Measurements from ENCODE around the gene CLCN3.
"Not testable (repeated sequence)": the region's sequence is repeated elsewhere in the genome, so short reads cannot be mapped to it uniquely, and the experiment has no call there.

Gene CLCN3

DNA sequence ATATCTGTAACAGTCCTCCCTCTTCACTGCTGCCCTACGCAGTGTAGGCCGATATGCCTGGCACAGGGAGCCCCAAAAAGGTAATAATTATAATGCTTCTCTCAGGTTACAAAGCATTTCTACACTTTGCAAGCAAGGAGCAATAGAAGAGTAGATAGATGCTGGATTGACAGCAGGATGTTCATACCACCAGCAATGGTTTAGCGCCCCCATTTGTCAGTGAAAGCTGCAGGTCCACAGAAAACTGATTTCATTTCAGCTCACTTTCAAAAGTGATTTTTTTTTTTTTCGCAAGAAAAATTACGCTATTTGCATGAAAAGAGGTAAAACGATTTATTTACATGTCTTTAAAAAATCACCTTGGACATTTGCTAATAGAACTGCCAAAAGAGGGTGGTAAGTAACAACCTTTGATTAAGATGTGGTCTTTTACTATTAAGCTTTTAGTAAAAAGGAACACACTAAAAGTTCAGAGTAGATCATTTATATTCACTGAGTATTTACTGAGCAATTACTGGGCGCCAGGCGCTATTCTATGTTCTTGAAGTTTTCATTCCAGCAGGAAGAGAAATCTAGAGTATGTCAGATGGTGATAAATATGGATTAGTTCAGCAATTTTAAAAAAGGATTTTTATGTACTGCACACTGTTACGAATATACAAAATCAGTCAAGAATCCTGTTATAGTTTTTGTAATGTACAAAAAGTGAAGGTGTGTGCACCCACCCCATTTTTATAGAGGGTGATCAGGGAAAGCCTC is 103.0 kb downstream of the CLCN3 start:
- no peaks in the 10 kb centered on the region for H3K9me3 ChIP-seq (replicated peaks in 1 of 11)
- TF ChIP-seq Cebpa-rat (IDR thresholded peaks at IDR 0.05), result no peak
- H4K20me1 ChIP-seq, result no peaks in the 10 kb centered on the region
- peaks cover 8 to 48% (median 25%) of the 10 kb centered on the region in 11 experiments; a peak in 18 of 22 replicates for H3K36me3 ChIP-seq
- H3K27ac ChIP-seq, result no peak overlapping the region
- no peaks in the 10 kb centered on the region for H3K27me3 ChIP-seq
- H3K4me2 ChIP-seq, result no peak overlapping the region
- H3K9ac ChIP-seq, result no peak overlapping the region
- H3K4me3 ChIP-seq, result no peak overlapping the region
- no peaks in the 10 kb centered on the region for H3K4me1 ChIP-seq

DNA sequence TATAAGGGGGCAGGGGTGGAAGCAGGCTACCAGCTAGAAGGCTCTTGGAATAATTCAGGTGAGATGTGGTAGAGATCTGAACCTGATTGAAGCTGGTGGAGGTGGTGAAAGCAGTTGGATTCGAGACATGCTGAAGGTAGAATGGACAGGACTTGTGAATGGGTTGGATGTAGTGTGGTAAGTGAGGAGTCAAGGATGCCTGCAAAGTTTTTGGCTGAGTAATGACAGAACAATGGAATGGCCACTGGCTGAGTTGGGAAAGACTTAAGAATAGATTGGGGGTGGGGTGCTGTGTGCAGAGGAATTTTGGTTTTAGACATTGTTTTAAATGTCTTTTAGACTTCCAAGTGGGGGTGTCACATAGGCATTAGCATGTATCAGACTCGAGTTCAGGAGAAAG is 103.9 kb downstream of the CLCN3 start:
- no peak overlapping the region for H3K4me2 ChIP-seq

DNA sequence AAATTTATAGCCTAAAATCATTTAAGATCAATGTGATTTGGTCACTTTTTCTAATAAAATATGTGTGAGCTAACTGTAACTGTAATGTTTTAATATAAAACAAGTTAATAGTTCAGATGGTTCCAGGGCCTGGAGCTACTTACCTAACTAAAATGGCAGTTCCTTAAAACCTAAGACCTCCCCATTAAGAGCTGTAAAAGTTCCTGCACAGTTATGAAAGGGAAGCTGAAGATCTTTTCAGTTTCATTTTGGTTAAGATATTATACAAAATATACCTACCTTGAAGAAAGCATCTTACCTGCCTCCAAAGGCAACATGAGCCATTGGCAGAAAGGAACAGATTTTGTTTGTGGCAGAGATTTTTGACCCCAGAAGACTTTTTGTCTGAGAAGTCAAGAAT is 107.2 kb downstream of the CLCN3 start:
- Histone ChIP-seq H3K27ac (no peak overlapping the region), H4K20me1 (peaks cover 0 to 3% (median 0%) of the 10 kb centered on the region in 11 experiments; a peak in 1 of 22 replicates), H3K9ac (no peak overlapping the region), H3K4me3 (no peak overlapping the region), H3K36me3 (peaks cover 16 to 66% (median 41%) of the 10 kb centered on the region in 11 experiments), H3K4me1 (no peaks in the 10 kb centered on the region), H3K27me3 (no peaks in the 10 kb centered on the region), H3K9me3 (replicated peaks in 1 of 11) (no peaks in the 10 kb centered on the region), H3K4me2 (no peak overlapping the region)
- no peak for TF ChIP-seq Cebpa-rat (IDR thresholded peaks at IDR 0.05)

More for the DNA sequence above, 103.9 kb downstream of the CLCN3 start:
- H3K4me3 ChIP-seq, result no peak overlapping the region
- no peak for TF ChIP-seq Cebpa-rat (IDR thresholded peaks at IDR 0.05)
- no peak overlapping the region for H3K9ac ChIP-seq
- H4K20me1 ChIP-seq, result no peaks in the 10 kb centered on the region
- H3K27ac ChIP-seq, result no peak overlapping the region
- H3K4me1 ChIP-seq, result no peaks in the 10 kb centered on the region
- peaks cover 9 to 53% (median 28%) of the 10 kb centered on the region in 11 experiments; a peak in 18 of 22 replicates for H3K36me3 ChIP-seq
- no peaks in the 10 kb centered on the region for H3K27me3 ChIP-seq
- no peaks in the 10 kb centered on the region for H3K9me3 ChIP-seq (replicated peaks in 1 of 11)

DNA sequence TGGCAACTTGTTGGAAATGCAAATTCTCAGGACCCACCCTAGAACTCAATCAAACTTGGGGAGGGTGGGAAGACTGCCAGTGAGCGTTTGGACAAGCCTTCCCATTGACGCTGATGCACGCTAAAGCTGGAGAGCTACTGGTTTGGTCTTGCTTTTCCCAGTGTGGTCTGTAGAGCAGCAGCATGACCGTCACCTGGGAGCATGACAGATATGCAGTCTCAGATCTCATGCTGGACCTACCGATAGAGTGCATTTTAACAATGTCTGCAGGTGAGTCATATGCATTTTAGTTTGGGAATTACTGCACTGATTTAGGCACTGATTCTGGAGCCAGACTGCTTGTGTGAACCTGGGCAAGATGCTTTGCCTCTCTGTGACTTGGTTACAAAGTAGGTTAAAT is 110.2 kb downstream of the CLCN3 start:
- peaks cover 16 to 82% (median 46%) of the 10 kb centered on the region in 11 experiments for H3K36me3 ChIP-seq

DNA sequence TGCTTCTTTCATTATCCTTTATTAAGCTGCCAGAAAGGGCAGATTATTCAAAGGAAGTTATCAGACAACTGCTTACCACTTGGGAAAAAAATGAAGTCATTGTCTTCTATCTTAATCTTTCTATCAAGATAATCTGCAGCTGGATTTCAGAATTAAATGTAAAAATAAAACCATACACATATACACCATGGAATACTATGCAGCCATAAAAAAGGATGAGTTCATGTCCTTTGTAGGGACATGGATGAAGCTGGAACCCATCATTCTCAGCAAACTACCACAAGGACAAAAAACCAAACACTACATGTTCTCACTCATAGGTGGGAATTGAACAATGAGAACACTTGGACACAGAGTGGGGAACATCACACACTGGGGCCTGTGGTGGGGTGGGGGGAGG is 118.2 kb downstream of the CLCN3 start:
- H3K4me3 ChIP-seq; H3K9ac ChIP-seq; H3K27ac ChIP-seq; H3K4me1 ChIP-seq; H3K4me2 ChIP-seq; H3K9me3 ChIP-seq (replicated peaks in 1 of 11); H3K27me3 ChIP-seq; H4K20me1 ChIP-seq: not testable (repeated sequence)
- H3K36me3 ChIP-seq, result peaks cover 24 to 70% (median 36%) of the 10 kb centered on the region in 11 experiments

More for the DNA sequence above, 110.2 kb downstream of the CLCN3 start:
- no peaks in the 10 kb centered on the region for H3K4me1 ChIP-seq
- H3K4me3 ChIP-seq, result no peak overlapping the region
- no peak overlapping the region for H3K9ac ChIP-seq
- no peaks in the 10 kb centered on the region for H3K27me3 ChIP-seq
- no peak for TF ChIP-seq Cebpa-rat (IDR thresholded peaks at IDR 0.05)
- H3K27ac ChIP-seq, result no peak overlapping the region
- H4K20me1 ChIP-seq, result peaks cover 0 to 3% (median 0%) of the 10 kb centered on the region in 11 experiments; a peak in 1 of 22 replicates
- no peak overlapping the region for H3K4me2 ChIP-seq
- no peaks in the 10 kb centered on the region for H3K9me3 ChIP-seq (replicated peaks in 1 of 11)

DNA sequence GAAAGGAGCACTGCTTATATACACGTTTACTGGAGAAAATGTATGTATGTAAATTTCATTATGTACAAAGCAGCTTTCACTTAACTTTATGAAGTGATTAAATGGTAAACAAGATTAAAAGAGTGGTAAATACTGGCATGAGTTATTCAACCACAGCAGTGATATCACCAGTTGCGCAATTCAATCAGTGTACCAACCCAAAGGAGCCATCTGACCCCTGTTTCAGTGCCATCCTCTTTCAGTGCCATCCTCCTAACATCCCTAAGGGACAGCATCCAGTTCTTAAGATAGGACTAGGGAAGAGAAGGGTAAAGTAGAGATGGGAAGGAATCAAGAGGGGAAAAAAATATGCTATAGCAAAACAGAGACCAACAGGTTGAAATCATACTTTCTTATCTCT is 121.2 kb downstream of the CLCN3 start:
- peaks cover 14 to 62% (median 36%) of the 10 kb centered on the region in 11 experiments for H3K36me3 ChIP-seq
- H4K20me1 ChIP-seq, result no peaks in the 10 kb centered on the region
- H3K9me3 ChIP-seq (replicated peaks in 1 of 11), result no peaks in the 10 kb centered on the region

DNA sequence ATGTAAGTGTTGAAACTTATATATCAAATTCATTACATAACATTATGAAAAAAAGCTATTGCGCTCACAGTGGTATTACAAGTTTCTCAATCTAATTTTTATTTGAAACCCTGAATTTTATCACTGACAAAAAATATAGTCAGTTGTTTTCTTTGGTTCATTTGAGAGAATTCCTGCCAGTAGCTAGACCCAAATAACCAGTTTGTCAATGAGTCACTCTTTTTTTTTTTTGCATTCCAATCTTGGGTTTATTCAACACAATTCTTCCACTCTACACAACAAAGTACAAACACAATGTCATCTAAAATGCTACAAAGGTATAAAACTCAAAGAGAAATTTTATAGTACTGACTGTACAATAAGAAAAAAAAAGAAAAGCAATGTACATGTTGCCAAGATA is 124.2 kb downstream of the CLCN3 start:
- no peaks in the 10 kb centered on the region for H3K27me3 ChIP-seq
- H3K4me3 ChIP-seq, result no peak overlapping the region
- peaks cover 22 to 60% (median 48%) of the 10 kb centered on the region in 11 experiments; a peak in 21 of 22 replicates for H3K36me3 ChIP-seq
- no peak overlapping the region for H3K27ac ChIP-seq
- H3K9me3 ChIP-seq (replicated peaks in 1 of 11), result no peaks in the 10 kb centered on the region
- TF ChIP-seq Cebpa-rat (IDR thresholded peaks at IDR 0.05), result no peak
- no peaks in the 10 kb centered on the region for H4K20me1 ChIP-seq
- no peak overlapping the region for H3K9ac ChIP-seq
- H3K4me2 ChIP-seq, result no peak overlapping the region
- H3K4me1 ChIP-seq, result peaks cover 0 to 6% (median 0%) of the 10 kb centered on the region in 10 experiments; a peak in 3 of 20 replicates

More for the DNA sequence above, 121.2 kb downstream of the CLCN3 start:
- Histone ChIP-seq H3K4me3 (no peak overlapping the region), H3K27ac (no peak overlapping the region), H3K4me2 (peak overlapping the region in 4 of 11 experiments; percentile 3 to 46 (median 22); a peak in 3 of 22 replicates), H3K27me3 (no peaks in the 10 kb centered on the region), H3K9ac (no peak overlapping the region), H3K4me1 (peaks cover 0 to 6% (median 0%) of the 10 kb centered on the region in 10 experiments; a peak in 3 of 20 replicates)
- TF ChIP-seq Cebpa-rat (IDR thresholded peaks at IDR 0.05), result peak in 9 of 11 experiments; percentile 10 to 85 (median 81); a peak in 15 of 22 replicates

DNA sequence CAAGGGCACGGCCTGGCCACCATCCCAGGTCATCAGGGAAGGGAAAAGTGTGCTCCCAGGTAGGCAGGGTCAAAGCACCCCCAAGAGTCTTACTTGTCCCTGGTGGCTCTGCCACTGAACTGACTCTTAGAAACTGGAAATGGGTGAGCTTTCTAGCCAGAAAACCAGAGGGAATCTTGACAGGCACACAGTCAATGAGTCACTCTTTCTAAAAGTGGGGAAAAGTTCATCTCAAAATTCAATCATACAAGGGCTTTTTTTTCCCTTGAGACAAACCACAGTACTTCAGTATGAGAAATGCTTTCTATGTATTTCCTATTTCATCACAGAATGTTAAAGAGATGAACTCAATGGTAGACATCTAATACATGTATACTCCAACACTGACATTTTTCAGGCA is 124.9 kb downstream of the CLCN3 start:
- Histone ChIP-seq H3K9ac (no peak overlapping the region), H3K9me3 (replicated peaks in 1 of 11) (no peaks in the 10 kb centered on the region), H3K27me3 (no peaks in the 10 kb centered on the region), H3K4me2 (no peak overlapping the region), H3K27ac (no peak overlapping the region), H4K20me1 (no peaks in the 10 kb centered on the region), H3K4me1 (peaks cover 0 to 6% (median 0%) of the 10 kb centered on the region in 10 experiments; a peak in 3 of 20 replicates), H3K36me3 (peaks cover 20 to 61% (median 48%) of the 10 kb centered on the region in 11 experiments; a peak in 21 of 22 replicates), H3K4me3 (no peak overlapping the region)
- no peak for TF ChIP-seq Cebpa-rat (IDR thresholded peaks at IDR 0.05)

DNA sequence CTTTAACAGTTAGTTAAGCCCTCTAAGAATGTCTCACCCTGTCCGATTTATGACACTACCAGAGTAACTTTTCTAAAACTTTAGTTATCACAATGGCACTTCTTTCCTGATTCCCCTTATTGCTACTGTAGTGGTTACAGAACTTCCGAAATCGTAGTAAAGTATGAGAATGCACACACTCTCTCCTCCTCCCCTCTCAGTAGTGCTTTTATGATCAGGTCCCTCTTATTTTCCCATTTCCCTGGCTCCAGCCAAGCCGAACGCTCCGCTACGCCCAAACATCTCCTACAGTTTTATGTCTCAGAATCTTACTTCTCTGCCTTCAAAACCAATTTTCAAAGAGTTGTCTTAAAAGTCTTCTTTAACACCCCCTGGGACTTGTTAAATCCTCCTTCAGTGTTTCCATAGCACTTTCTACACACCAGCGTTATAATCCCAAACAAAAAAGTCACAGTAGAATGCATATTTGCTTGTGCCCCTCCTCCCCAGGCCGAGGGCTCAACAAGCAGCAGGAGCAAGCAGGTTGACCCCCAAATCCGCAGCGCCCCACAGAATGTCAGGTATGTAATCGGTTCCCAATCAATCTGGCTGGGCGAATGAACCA is 136.7 kb downstream of the CLCN3 start:
- Histone ChIP-seq H3K4me3 (peak overlapping the region; percentile 68 to 94 (median 81)), H3K9me3 (replicated peaks in 1 of 11) (no peaks in the 10 kb centered on the region), H3K27me3 (no peaks in the 10 kb centered on the region), H3K4me2 (peak overlapping the region; percentile 73 to 96 (median 88)), H4K20me1 (no peaks in the 10 kb centered on the region), H3K9ac (peak overlapping the region; percentile 67 to 83 (median 79)), H3K4me1 (peaks cover 10 to 23% (median 16%) of the 10 kb centered on the region in 10 experiments), H3K27ac (peak overlapping the region; percentile 28 to 75 (median 69); a peak in 20 of 22 replicates), H3K36me3 (peaks cover 14 to 20% (median 15%) of the 10 kb centered on the region in 11 experiments)
- TF ChIP-seq Cebpa-rat (IDR thresholded peaks at IDR 0.05), result no peak

Data from BLaER1 treated with 17β-estradiol and CSF1 and Interleukin-3, amounts not matched to agents 10 nM and 100 nM (cell line).